Breast epithelium (tissue), 3 donors: ENCODE data around the gene JTB.

ENCODE experiments used
- CTCF ChIP-seq, 3 donors: fragments of 450-650 bp; IDR thresholded peaks; one replicate each; pipeline ENCODE4 v1.5.1; 2016 to 2017; ENCODE audit warnings: antibody characterized with exemption in 3 of 3, mild to moderate bottlenecking in 3 of 3, moderate library complexity in 3 of 3
- POLR2A ChIP-seq: fragments of 450-650 bp; IDR thresholded peaks from one replicate; pipeline ENCODE4 v1.6.1; 2016; ENCODE audit warnings: antibody characterized with exemption, mild to moderate bottlenecking, moderate library complexity
- POLR2AphosphoS5 ChIP-seq, 3 donors: sonication (generic); formaldehyde crosslinking; IDR thresholded peaks; one replicate each; pipeline ENCODE4 v1.6.1; 2017; ENCODE audit warnings: antibody characterized with exemption in 3 of 3

GRCh38 chr1:153953859-153954365 is 23.6 kb downstream of the JTB start:
- TF ChIP-seq CTCF (IDR thresholded peaks at IDR 0.05) (no peak), POLR2AphosphoS5 (IDR thresholded peaks at IDR 0.05) (no peak), POLR2A (no peak)
